Activated naive CD4-positive, alpha-beta T cell treated with anti-CD3 and anti-CD28 coated beads, Interleukin-2, amount 50 U/mL, for 16 hours (primary cell): ENCODE data around the gene HCN1.

ENCODE experiments used
- DNase-seq: peaks from one replicate; pipeline ENCODE4 v3.0.0-alpha.2; 2020

Gene HCN1

DNA sequence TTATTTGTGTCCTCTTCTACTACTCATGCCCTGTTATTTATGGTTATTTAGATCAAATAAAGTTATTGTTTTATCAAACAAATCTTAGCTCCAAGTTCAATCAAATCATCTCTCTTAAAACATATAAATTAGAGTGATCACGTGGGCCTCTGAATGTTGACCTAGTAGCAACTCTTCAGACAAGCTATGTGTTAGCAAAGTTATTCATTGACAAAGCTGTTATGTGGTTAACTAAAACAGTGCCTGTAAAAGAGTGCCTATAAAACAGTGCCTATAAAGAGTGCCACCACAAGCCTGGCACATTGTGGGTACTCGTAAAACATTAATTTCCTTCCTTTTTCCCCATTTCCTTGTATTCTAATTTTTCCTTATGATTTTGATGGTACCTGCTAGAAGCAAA lies 421.9 kb downstream of the HCN1 start:
- no peak for DNase-seq

DNA sequence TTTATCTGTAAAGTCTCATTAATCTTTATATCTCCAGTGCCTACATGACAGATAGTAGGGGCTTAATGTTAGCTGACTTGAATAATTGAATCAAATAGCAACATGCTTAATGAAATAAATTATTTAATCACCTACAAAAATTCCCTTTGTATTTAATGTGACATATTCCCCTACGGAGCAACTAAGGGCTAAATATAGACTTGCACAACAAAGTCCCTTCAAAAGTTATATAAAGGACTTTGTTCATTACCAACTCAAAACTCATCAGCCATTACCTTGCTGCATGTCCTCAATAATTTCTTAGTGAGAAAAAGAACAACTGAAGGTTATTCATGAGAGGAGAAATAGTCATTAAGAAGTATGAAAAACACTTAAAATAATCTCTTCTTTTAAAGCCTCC lies 424.6 kb downstream of the HCN1 start:
- DNase-seq: no peak

DNA sequence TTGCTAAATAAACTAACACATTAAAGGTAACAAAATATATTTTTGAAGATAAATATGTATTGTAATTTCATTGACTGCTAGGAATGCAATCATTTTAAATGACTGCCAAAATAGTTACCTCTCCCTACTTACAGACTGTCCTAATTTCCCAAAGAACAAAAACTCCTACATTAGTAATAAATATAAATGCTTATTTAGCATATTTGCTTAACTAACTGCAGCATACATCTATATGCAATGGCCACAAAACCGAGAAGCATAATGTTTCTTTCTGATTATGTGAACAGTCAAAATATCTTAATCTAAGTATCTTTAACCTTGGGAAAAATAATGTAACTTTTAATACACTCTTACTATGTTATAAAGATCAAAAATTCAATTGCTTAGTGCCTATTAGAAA lies 431.7 kb downstream of the HCN1 start:
- DNase-seq: no peak

DNA sequence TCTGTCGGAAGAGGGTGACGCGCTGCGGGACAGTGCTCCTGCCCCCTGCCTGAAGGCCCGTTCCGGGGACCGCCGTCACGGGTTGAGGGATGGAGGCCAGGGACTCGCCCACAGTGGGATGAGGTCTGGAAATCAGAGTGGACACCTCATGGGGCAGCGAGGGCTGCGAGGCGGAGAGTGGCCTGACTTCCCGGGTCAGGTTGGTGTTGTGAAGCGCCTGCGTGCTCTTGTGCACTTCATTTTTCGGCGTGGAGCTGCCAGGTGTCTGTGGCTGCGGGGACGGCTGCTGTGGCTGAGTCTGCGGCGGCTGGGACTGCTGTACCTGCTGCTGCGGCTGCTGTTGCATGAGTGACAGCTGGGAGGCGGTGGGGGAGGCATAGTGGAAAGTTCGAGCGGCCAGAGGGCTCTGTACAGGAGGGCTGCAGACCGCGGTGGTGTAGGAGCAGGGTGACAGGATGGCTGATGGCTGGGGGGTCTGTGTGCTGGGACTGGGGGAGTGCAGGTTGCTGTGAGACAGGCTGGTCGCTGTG lies 434.1 kb downstream of the HCN1 start:
- no peak for DNase-seq

DNA sequence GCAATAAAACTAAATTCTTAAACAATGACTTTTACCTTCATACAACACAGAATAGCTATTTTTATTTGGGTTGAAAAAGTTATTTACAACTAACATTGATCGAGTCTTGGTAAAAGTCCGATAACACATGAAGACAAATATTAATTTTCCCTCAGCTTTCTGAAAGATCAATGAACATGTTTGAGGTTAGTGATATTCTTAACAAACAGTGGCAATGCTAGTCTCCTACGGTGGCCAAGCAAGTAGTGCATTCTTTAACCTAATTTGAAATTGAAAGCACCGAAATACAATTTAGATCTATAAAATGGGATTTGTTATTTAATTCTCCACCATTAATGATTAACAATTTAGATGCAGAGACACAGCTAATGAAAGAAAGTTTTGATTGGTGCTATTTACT lies 435.1 kb downstream of the HCN1 start:
- no peak for DNase-seq

DNA sequence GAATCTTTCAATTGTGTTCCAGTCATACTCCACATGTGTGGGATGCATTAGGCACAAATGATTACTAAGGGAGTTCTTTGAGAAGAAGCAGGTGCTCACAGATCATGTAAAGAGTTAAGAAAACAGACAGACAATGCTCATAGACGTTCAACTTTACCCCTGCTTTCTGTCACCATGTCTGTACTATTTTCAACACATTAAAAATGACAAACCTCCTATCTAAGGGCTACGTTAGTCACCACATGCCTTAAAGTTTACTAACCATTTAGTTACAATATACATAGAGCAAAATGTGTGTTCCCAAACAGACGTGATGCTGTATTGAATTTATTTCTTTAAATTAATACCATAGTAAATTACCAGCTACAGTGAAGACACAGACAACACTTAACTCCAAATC lies 435.9 kb downstream of the HCN1 start:
- DNase-seq: no peak

DNA sequence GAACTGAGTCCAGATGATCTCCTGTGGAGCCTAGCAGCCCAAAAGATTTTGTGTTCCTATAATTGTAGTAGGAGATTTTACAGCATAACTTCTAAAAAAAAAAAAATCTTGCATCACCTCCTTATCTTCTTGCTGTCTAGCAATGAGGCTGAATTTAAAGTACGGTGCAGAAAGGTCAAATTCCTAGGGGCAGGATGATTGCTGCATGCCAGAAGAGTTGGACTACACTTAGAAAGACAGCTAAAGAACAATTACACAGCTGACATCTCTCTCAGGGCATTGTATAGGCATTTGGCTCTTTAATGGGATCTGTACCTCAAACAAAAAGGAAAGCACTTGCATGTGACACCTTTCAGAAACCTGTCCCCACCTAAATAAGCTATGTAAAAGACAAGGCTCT lies 443.2 kb downstream of the HCN1 start:
- no peak for DNase-seq

DNA sequence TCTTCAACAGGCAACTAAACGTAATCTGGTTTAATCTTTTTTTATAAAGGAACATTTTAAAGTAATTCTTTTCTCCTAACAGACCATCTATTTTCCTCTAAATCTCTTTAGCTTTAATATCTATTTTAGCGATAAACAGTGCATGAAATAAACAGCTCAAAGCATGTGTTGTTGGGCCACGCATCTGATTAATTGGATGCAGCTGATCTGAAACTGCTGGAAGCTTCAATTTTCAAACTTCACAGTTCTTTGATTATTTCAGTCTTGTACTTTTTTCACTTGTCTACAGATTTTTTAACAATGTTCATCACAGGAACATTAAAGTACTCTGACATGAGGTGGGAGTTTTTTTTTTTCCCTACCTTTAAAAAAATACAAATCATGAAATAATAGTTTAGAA lies 443.6 kb downstream of the HCN1 start:
- DNase-seq: no peak

DNA sequence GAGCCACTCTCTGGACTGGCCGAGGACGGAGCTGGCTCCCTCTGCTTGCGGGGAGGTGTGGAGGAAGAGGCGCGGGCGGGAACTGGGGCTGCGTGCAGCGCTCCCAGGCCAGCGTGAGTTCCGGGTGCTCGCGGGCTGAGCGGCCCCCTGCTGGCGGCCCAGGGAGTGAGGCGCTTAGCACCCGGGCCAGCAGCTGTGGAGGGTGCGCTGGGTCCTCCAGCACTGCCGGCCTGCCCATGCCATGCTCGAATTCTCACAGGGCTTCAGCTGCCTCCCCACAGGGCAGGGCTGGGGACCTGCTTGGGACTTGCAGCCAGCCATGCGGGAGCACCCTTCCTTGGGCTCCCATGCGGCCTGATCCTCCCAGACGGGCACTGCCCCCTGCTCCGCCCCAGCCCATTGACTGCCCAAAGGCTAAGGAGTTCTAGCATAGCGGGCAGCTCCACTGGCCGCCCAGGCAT lies 470.6 kb downstream of the HCN1 start:
- no peak for DNase-seq

DNA sequence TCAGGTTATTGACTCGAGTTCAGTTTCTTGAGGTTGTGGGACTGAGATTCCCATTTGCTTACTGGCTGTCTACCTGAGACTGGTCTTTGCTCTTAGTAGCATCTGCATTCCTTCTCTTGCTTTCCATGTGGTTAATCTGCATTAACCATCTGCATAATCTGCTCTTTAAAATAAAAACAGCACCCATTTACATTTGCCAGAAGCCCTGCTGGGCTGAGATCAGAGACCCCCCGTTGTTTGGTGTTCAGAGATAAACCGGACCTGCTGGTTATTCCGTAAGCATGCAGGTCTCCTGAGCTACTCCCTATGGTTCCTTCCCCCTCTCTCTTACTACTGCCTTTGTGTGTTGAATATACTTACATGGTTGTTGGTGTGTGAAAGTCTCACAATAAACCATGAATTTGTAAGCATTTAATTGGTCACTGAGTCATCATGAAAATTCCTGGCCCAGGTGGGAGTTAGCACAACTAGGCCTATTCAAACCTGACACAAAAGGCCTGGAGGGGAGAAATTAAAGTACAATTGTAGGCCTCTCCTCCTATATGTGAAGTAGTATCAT lies 490.7 kb downstream of the HCN1 start:
- DNase-seq: no peak
